GM19467 (cell line): Measurements from ENCODE around the gene PARVG.

Experiments
- ATAC-seq: cut with Tn5 transposase; IDR thresholded peaks from one replicate; pipeline ENCODE4 v1.9.1; 2021; ENCODE audit warnings: mild to moderate bottlenecking, moderate library complexity; ENCODE audit not compliant: unreplicated experiment

The PARVG gene

GRCh38 chr22:44179989-44180705 lies 578 bp upstream of the PARVG start:
- ATAC-seq = no peak

GRCh38 chr22:44181033-44181911 lies 547 bp downstream of the PARVG start:
- ATAC-seq = no peak

GRCh38 chr22:44181912-44182587 lies 1.3 kb downstream of the PARVG start:
- no peak for ATAC-seq

GRCh38 chr22:44182588-44183286 lies 2.0 kb downstream of the PARVG start:
- ATAC-seq = no peak

- ATAC-seq = no peak
Observed at GRCh38 chr22:44183287-44183588, 2.5 kb downstream of the PARVG start.

- ATAC-seq = no peak
Observed at GRCh38 chr22:44184006-44184405, 3.3 kb downstream of the PARVG start.

GRCh38 chr22:44185237-44186120 lies 4.8 kb downstream of the PARVG start:
- no peak for ATAC-seq

GRCh38 chr22:44186121-44186510 lies 5.4 kb downstream of the PARVG start:
- no peak for ATAC-seq

- no peak for ATAC-seq
Observed at GRCh38 chr22:44186737-44187136, 6.0 kb downstream of the PARVG start.

- ATAC-seq = no peak
Observed at GRCh38 chr22:44187652-44188230, 7.0 kb downstream of the PARVG start.

GRCh38 chr22:44188316-44188715 lies 7.6 kb downstream of the PARVG start:
- ATAC-seq = no peak

- ATAC-seq = no peak
Observed at GRCh38 chr22:44188986-44189630, 8.4 kb downstream of the PARVG start.

GRCh38 chr22:44190381-44190976 lies 9.8 kb downstream of the PARVG start:
- ATAC-seq = no peak

- ATAC-seq = no peak
Observed at GRCh38 chr22:44191036-44191454, 10.3 kb downstream of the PARVG start.

- ATAC-seq = no peak
Observed at GRCh38 chr22:44192098-44192815, 11.5 kb downstream of the PARVG start.

- ATAC-seq = no peak
Observed at GRCh38 chr22:44192816-44193534, 12.2 kb downstream of the PARVG start.

- ATAC-seq = no peak
Observed at GRCh38 chr22:44193535-44193891, 12.8 kb downstream of the PARVG start.

GRCh38 chr22:44194569-44194968 lies 13.8 kb downstream of the PARVG start:
- no peak for ATAC-seq
